NCI-H526 treated with DMSO at 0.1 percent for 48 hours (cell line): ENCODE data around the gene ZNF207.
"Not testable (repeated sequence)": the region's sequence is repeated elsewhere in the genome, so short reads cannot be mapped to it uniquely, and the experiment has no call there.

ENCODE experiments used
- DNase-seq: peaks from one replicate; lab custom pipeline; 2025; lab: John Stamatoyannopoulos, UW

The ZNF207 gene

GRCh38 chr17:32349854-32350665 lies at the start of gene ZNF207:
Gene ZNF207, plus strand, starts transcription at chr17:32350157. Its CDS starts 129 bp downstream, at chr17:32350286.
- DNase-seq, result peak; percentile 95

- no peak for DNase-seq
These were observed 47.9 kb upstream of the ZNF207 start for GRCh38 chr17:32302037-32302436.

DNA sequence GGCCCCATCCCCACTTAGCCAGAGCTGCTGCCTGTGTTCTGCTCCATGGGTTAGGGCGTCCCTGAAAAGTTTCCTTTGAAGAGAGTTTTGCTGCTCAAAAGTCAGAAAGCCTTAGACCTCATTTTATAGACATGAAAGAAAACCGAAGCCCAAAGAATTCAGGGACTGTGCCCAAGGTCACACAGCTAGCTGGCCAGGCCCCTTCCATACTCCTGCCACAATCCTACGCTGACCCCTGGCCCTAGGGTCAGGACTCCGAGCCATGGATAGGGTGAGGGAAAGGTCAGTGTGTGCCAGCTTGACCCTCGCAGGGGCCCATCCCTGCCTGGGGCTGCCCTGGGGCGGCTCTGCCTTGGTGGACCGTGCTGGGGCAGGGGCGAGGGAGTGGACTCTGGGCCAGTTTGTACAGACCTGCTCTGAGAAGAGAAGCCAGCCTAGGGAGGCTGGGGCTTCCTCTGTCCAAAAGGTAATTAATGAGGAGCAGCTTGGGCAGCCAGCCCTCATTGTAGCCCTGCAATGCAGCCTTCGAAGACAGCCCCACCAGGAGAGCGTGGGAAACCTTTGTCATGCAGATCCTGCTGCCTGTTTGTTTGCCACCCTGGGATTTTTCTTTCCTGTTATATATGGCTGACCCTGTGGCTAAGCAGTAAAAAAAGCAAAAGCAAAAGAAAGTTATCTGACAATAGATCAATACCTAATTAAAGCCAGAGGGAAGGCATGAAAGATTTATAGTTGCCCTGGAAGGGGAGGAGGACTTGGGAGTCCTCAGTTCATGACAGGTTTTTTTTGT lies 46.9 kb upstream of the ZNF207 start:
- no peak for DNase-seq

GRCh38 chr17:32303781-32304288 lies 46.1 kb upstream of the ZNF207 start:
- DNase-seq, result no peak

GRCh38 chr17:32305049-32305448 lies 44.9 kb upstream of the ZNF207 start:
- DNase-seq, result no peak

DNA sequence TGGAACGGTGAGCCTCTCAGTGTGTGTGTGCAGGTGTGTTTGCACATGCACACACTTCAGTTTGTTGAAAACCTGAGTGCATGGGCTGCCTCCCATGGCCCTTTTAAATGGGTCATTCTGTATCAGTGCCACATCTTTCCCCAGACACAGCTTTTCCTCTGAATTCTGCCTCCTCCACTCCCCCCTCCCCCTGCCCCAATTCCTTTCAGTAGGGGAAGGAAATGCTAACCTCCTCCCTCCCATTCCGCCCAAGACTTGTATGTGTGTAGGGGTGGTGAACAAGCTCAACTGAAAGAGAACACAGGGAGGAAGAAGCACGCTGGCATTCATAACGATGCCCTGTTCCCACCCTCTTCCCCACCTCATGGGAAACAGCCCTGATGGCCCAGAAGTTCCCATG lies 42.3 kb upstream of the ZNF207 start:
- no peak for DNase-seq

- DNase-seq, result no peak
These were observed 38.9 kb upstream of the ZNF207 start for GRCh38 chr17:32311028-32311536.

DNA sequence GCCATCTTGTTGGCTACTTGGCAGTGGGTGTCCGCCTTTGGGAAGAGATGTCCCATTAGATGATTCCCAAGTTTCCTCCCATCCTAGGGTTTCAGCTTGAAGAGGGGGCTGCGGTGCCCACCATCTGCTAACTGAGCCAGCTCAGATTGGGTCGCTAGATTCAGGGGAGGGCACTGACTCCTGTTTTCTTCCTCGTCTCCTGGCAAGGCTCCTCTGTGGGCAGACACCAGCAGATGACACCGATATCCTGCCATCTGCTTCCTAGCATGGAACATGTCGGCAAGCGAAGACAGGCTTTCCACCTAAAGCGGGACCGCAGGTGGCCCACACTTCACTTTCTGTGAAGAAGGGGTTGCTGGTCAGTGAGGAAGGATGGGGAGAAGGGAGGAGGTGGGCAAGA lies 35.3 kb upstream of the ZNF207 start:
- DNase-seq, result no peak

- no peak for DNase-seq
These were observed 34.8 kb upstream of the ZNF207 start for GRCh38 chr17:32315171-32315570.

DNA sequence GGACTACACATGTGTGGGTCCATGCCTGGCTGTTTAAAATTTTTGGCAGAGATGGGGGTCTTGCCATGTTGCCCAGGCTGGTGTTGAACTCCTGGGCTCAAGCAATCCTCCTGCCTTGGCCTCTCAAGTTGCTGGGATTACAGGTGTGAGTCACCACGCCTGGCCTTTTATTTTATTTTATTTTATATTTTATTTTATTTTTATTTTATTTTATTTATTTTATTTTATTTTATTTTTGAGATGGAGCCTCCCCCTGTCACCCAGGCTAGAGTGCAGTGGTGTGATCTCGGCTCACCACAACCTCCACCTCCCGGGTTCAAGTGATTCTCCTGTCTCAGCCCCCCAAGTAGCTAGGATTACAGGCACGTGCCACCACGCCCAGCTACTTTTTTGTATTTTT lies 33.3 kb upstream of the ZNF207 start:
- not testable (repeated sequence) for DNase-seq

DNA sequence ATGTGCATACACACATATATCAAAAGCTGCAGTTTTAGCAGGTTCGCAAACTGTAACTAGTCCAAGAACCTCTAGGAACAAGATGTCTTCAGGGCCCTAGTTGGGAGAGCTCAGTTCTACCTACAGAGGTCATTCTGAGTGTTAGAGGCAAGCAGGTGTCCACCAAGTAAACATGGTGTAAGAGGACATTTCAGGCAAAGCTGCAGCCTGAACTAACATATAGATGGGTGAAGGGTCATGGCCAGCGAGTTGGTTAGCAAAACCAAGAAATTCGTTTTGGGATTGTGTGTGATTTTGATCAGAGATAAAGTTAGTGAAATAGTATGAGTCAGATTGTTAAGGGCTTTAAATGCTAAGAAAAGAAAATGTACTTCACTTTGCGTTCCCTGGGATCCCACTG lies 32.6 kb upstream of the ZNF207 start:
- no peak for DNase-seq

- no peak for DNase-seq
These were observed 31.9 kb upstream of the ZNF207 start for GRCh38 chr17:32318071-32318470.

DNA sequence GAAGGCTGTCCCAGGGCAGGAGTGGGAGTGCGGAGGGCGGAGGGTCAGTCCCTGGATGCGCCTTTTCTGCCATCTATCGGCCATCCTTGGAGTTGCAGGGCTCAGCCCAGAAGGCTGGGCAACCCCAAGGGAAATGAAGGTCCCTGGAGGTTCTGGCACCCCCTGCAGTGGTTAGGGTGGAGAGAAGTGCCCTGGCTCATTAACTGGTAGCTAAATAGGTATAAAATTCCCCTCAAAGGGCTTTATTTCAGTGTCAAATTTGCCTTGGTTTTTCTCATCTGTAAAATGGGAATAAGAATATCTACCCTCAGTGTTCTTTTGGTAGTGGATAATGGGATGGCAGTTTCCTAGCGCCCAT lies 30.4 kb upstream of the ZNF207 start:
- peak; percentile 24 for DNase-seq

DNA sequence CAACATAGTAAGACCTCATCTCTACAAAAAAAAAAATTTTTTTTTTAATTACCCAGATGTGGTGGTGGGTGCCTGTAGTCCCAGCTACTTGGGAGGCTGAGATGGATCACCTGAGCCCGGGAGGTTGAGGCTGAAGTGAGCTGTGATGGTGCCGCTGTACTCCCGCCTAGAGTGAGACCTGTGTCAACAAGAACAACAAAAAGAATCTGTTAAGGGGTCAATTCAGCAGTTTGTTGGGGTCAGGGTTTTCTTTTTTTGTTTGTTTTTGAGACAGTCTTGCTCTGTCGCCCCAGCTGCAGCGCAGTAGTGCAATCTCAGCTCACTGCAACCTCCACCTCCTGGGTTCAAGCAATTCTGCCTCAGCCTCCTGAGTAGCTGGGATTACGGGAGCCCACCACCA lies 29.9 kb upstream of the ZNF207 start:
- not testable (repeated sequence) for DNase-seq

- DNase-seq, result no peak
These were observed 29.1 kb upstream of the ZNF207 start for GRCh38 chr17:32320847-32321246.

DNA sequence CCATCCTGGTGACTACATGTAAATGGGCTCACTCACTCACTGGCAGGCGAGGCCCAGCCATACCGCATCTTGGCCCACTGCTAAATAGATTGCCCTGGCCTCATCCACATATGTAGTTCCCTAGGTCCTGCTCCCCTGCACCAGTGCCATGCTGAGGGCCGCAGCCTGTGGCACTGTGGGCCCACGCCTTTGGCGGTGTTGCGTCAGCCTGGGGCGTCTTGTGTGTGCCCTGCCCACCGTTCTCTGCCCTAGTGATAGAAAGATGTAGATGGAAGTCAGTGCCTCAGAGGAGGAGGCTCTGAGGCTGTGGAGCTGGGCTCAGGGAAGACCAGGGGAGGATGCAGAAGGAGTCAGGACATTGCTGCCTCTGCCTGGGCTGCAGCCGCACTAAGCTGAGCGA lies 26.9 kb upstream of the ZNF207 start:
- DNase-seq, result no peak

GRCh38 chr17:32323811-32324491 lies 26.0 kb upstream of the ZNF207 start:
- no peak for DNase-seq

DNA sequence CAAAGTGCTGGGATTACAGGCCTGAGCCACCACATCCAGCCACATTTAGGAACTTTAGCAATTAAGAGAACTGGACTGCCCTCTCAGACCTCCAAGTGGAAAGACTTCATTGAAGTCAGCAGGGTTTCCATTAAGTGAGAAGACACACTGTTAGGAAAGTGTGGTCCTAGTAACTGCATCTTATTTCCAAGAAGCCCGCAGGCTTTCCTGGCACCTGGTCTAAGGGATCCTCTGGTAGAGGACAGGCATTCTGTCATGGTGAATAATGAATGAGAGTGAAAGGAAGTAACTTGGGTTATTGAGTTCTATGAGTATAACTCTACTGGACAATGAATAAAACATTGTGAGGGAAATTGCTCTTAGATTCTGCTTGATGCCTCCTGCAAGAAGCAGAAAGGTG lies 22.0 kb upstream of the ZNF207 start:
- no peak for DNase-seq

- no peak for DNase-seq
These were observed 19.8 kb upstream of the ZNF207 start for GRCh38 chr17:32330147-32330546.

DNA sequence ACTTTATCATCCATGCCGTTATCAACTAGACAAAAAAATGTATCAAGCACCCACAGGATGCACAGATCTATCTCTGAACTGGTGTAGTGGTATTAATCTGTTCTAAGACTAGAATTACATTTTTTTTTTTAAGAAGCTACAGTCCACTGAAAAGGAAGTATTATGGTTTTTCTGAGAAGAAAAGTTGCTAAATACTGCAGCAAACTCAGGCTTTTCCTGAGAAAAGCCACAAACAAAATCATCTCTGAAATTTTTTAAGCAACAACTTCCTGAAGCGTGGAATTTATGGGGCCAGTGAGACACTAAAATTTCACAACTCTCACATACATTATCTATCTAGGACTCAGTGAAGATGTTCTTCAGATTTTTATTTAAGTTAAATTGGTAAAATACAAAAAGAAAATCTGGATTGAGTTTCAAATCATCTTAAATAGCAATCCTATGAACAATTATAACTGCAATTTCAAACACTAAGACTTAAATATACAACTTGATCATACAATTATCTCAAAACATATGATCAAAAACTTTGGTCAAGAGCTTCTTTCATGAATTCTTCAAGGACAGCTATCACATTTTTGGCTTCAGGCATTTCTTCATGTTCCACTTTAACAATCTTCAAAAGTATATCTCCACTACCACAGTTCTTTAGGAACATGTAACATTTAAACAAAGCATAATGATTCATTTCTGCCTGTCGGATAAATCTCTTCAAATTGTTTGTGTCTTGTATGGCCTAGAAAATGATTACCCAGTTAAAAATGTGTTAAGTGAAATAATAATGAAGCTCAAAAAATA lies 18.5 kb upstream of the ZNF207 start:
- no peak for DNase-seq

GRCh38 chr17:32333187-32333586 lies 16.8 kb upstream of the ZNF207 start:
- no peak for DNase-seq

- no peak for DNase-seq
These were observed 14.9 kb upstream of the ZNF207 start for GRCh38 chr17:32335046-32335445.
